GM23338 (cell line): ENCODE data around the gene ZNF488. TPM values are rescaled to one million over a fixed set of nuclear protein-coding genes. Genes with fewer than 3 reads are reported as not detected.

Experiments used
- ATAC-seq: fragments of 200-7000 bp; cut with Tn5 transposase; 3 replicates; pipeline ENCODE4 v1.9.1; 2020
- DNase-seq: peaks from one replicate; pipeline ENCODE4 v3.0.0-alpha.2; 2015; ENCODE audit warnings: low spot score
- H2AFZ ChIP-seq: fragments of 200-600 bp; sonication (generic); 2 replicates; pipeline ENCODE4 v1.8.0; 2016; ENCODE audit warnings: antibody characterized with exemption, mild to moderate bottlenecking, moderate library complexity
- H3F3A ChIP-seq: fragments of 200-600 bp; sonication (generic); replicated peaks from 2 replicates; pipeline ENCODE4 v1.8.0; 2017; ENCODE audit warnings: antibody characterized with exemption, mixed run types, low read depth
- H3K27ac ChIP-seq: fragments of 200-600 bp; sonication (generic); 2 replicates; pipeline ENCODE4 v1.6.1; 2016; ENCODE audit warnings: low read depth
- H3K27me3 ChIP-seq: fragments of 200-600 bp; sonication (generic); 2 replicates; pipeline ENCODE4 v1.8.0; 2016; ENCODE audit warnings: mild to moderate bottlenecking, mixed run types, moderate library complexity; ENCODE audit not compliant: insufficient read depth
- H3K36me3 ChIP-seq: fragments of 200-600 bp; sonication (generic); 2 replicates; pipeline ENCODE4 v1.8.0; 2016; ENCODE audit warnings: mild to moderate bottlenecking; ENCODE audit not compliant: insufficient read depth
- H3K4me1 ChIP-seq: fragments of 200-600 bp; sonication (generic); 2 replicates; pipeline ENCODE4 v1.8.0; 2016; ENCODE audit warnings: mild to moderate bottlenecking, moderate library complexity; ENCODE audit not compliant: insufficient read depth
- H3K4me2 ChIP-seq: fragments of 200-600 bp; sonication (generic); 2 replicates; pipeline ENCODE4 v1.7.1; 2017; ENCODE audit warnings: mixed run types
- H3K4me3 ChIP-seq: fragments of 200-600 bp; sonication (generic); 2 replicates; pipeline ENCODE4 v1.6.1; 2016; ENCODE audit warnings: mixed run types
- H3K79me2 ChIP-seq: fragments of 200-600 bp; sonication (generic); replicated peaks from 2 replicates; pipeline ENCODE4 v1.8.0; 2017; ENCODE audit warnings: mild to moderate bottlenecking; ENCODE audit not compliant: insufficient read depth
- H3K9me2 ChIP-seq: fragments of 200-600 bp; sonication (generic); 2 replicates; pipeline ENCODE4 v1.8.0; 2017; ENCODE audit not compliant: insufficient read depth
- H4K20me1 ChIP-seq: fragments of 200-600 bp; sonication (generic); replicated peaks from 2 replicates; pipeline ENCODE4 v1.8.0; 2017; ENCODE audit warnings: mild to moderate bottlenecking; ENCODE audit not compliant: insufficient read depth
- H3K27ac Mint-ChIP-seq: 2 replicates; pipeline ENCODE4 v1.8.0; 2020; ENCODE audit warnings: inconsistent platforms, mild to moderate bottlenecking, moderate library complexity, mixed read lengths
- H3K27me3 Mint-ChIP-seq: 3 replicates; pipeline ENCODE4 v1.8.0; 2022; ENCODE audit warnings: low read depth, mild to moderate bottlenecking, moderate library complexity, mixed read lengths, inconsistent platforms; ENCODE audit not compliant: insufficient read depth, poor library complexity
- H3K36me3 Mint-ChIP-seq: 3 replicates; pipeline ENCODE4 v1.8.0; 2021; ENCODE audit warnings: low read depth, mild to moderate bottlenecking, inconsistent platforms, moderate library complexity, mixed read lengths
- H3K4me1 Mint-ChIP-seq: 3 replicates; pipeline ENCODE4 v1.8.0; 2020; ENCODE audit warnings: mild to moderate bottlenecking, inconsistent platforms, mixed read lengths
- H3K4me3 Mint-ChIP-seq: 3 replicates; pipeline ENCODE4 v1.8.0; 2021; ENCODE audit warnings: moderate library complexity, mild to moderate bottlenecking, inconsistent platforms, mixed read lengths
- H3K9me3 Mint-ChIP-seq: 3 replicates; pipeline ENCODE4 v1.8.0; 2020; ENCODE audit warnings: moderate library complexity, mild to moderate bottlenecking, inconsistent platforms, mixed read lengths
- CREB1 ChIP-seq: fragments of 250-450 bp; sonication (Bioruptor Pico); IDR thresholded peaks from 2 replicates; pipeline ENCODE4 v1.5.0; 2020; ENCODE audit warnings: low read depth, mild to moderate bottlenecking, moderate library complexity
- CTCF ChIP-seq, 2 experiments: fragments of 200-600 bp in 1 of 2; sonication (generic) in 1 of 2; conservative IDR thresholded peaks; 2 replicates each; pipeline versions ENCODE4 v1.5.1 to v1.6.1; 2016 to 2017; ENCODE audit warnings: antibody characterized with exemption in 2 of 2, low read depth in 2 of 2, mild to moderate bottlenecking in 2 of 2, moderate library complexity in 1 of 2
- ETS1 ChIP-seq: IDR thresholded peaks from 2 replicates; pipeline ENCODE4 v1.6.1; 2016; ENCODE audit warnings: antibody characterized with exemption
- EZH2 ChIP-seq: fragments of 200-600 bp; sonication (generic); IDR thresholded peaks from one replicate; pipeline ENCODE4 v1.8.0; 2017; ENCODE audit warnings: antibody characterized with exemption, mild to moderate bottlenecking, low read depth; ENCODE audit not compliant: unreplicated experiment
- EZH2phosphoT487 ChIP-seq: fragments of 200-600 bp; sonication (generic); IDR thresholded peaks from one replicate; pipeline ENCODE4 v1.8.1; 2018; ENCODE audit warnings: antibody characterized with exemption; ENCODE audit not compliant: unreplicated experiment
- POLR2AphosphoS5 ChIP-seq: IDR thresholded peaks from 2 replicates; pipeline ENCODE4 v1.6.1; 2016; ENCODE audit warnings: antibody characterized with exemption, low read depth
- REST ChIP-seq: IDR thresholded peaks from one replicate; pipeline ENCODE4 v1.6.1; 2018; ENCODE audit warnings: antibody characterized with exemption; ENCODE audit not compliant: unreplicated experiment
- STAT1 ChIP-seq: IDR thresholded peaks from one replicate; pipeline ENCODE4 v1.6.1; 2016; ENCODE audit warnings: antibody characterized with exemption; ENCODE audit not compliant: unreplicated experiment
- ZNF331 ChIP-seq: fragments of 250-450 bp; sonication (Bioruptor Pico); IDR thresholded peaks from 2 replicates; pipeline ENCODE4 v1.5.0; 2020; ENCODE audit warnings: low read depth, mild to moderate bottlenecking, moderate library complexity
- ZNF462 ChIP-seq: fragments of 250-450 bp; sonication (Bioruptor Pico); IDR thresholded peaks from 2 replicates; pipeline ENCODE4 v1.5.0; 2020; ENCODE audit warnings: mild to moderate bottlenecking, moderate library complexity
- polyA plus RNA-seq: library from polyadenylated mRNA; unstranded; fragments of >200 nt; fragmentation: Nextera tagmentation; extraction: Ambion mirVana; gene quantifications from 2 replicates; pipeline ENCODE4 v1.2.1, GENCODE V29; 2016
- total RNA-seq: library from RNA; depleted of rRNA; stranded (reverse); fragments of >200 nt; shearing (Covaris generic); gene quantifications from 2 replicates; pipeline ENCODE4 v1.2.3, GENCODE V29; 2014

ZNF488 gene
- total and polyA plus RNA-seq, 2 experiments from 2014 or later = 2.5 to 5.2 TPM

GRCh38 chr10:47364911-47365310 lies 19.2 kb downstream of the ZNF488 start:
- Mint-ChIP-seq H3K36me3 (no peaks in the 10 kb centered on the region), H3K27ac (peak overlapping the region; percentile 35; the same call in 1 of the 2 replicates), H3K4me3 (no peak overlapping the region), H3K9me3 (no peaks in the 10 kb centered on the region), H3K4me1 (peaks cover 15% of the 10 kb centered on the region), H3K27me3 (peaks cover 6% of the 10 kb centered on the region)
- DNase-seq (no peak), ATAC-seq (no peak)
- Histone ChIP-seq H3K4me3 (no peak overlapping the region), H3K4me2 (no peak overlapping the region), H3K27ac (no peak overlapping the region), H3F3A (no peaks in the 10 kb centered on the region), H3K27me3 (no peaks in the 10 kb centered on the region), H3K79me2 (no peaks in the 10 kb centered on the region), H3K9me2 (no peaks in the 10 kb centered on the region), H3K4me1 (no peaks in the 10 kb centered on the region), H4K20me1 (no peaks in the 10 kb centered on the region), H2AFZ (no peak overlapping the region), H3K36me3 (no peaks in the 10 kb centered on the region)
- TF ChIP-seq CREB1 (no peak), EZH2 (no peak), POLR2AphosphoS5 (no peak), EZH2phosphoT487 (no peak)

- Histone ChIP-seq H3K27ac (no peak overlapping the region), H3K4me1 (no peaks in the 10 kb centered on the region), H3F3A (no peaks in the 10 kb centered on the region), H3K79me2 (no peaks in the 10 kb centered on the region), H3K9me2 (no peaks in the 10 kb centered on the region), H4K20me1 (no peaks in the 10 kb centered on the region), H3K4me2 (no peak overlapping the region), H2AFZ (no peak overlapping the region), H3K27me3 (no peaks in the 10 kb centered on the region), H3K4me3 (no peak overlapping the region), H3K36me3 (no peaks in the 10 kb centered on the region)
- Mint-ChIP-seq H3K36me3 (no peaks in the 10 kb centered on the region), H3K9me3 (no peaks in the 10 kb centered on the region), H3K4me3 (no peak overlapping the region), H3K4me1 (peaks cover 15% of the 10 kb centered on the region), H3K27ac (no peak overlapping the region), H3K27me3 (peaks cover 3% of the 10 kb centered on the region)
- DNase-seq (no peak), ATAC-seq (peak; percentile 17; the same call in 1 of the 3 replicates)
- no peak for TF ChIP-seq REST
- no peak for TF ChIP-seq POLR2AphosphoS5
- TF ChIP-seq ZNF331 (CRISPR knock-in tag) = no peak
- TF ChIP-seq STAT1 = no peak
- TF ChIP-seq CREB1 = no peak
- no peak for TF ChIP-seq ZNF462 (CRISPR knock-in tag)
- no peak for TF ChIP-seq ETS1
- no peak for TF ChIP-seq CTCF (conservative IDR thresholded peaks at IDR 0.05; ENCODE audit: low read depth in 2 of 2)
Measured at GRCh38 chr10:47364366-47364765, 19.7 kb downstream of the ZNF488 start.
